Ascending aorta (tissue), 2 donors: Measurements from ENCODE around the gene TACR2. TPM values are rescaled to one million over a fixed set of nuclear protein-coding genes. Genes with fewer than 3 reads are reported as not detected.

Source experiments
- DNase-seq, 2 donors: peaks; one replicate each; pipeline ENCODE4 v3.0.0-alpha.2; 2019; ENCODE audit warnings: low spot score in 2 of 2
- H3K27ac ChIP-seq, 2 donors: fragments of 200-600 bp; sonication (generic); one replicate each; pipeline ENCODE4 v1.5.1; 2016 to 2017; ENCODE audit warnings: mild to moderate bottlenecking in 1 of 2
- H3K27me3 ChIP-seq: fragments of 200-600 bp; sonication (generic); one replicate; pipeline ENCODE4 v1.5.1; 2017
- H3K36me3 ChIP-seq, 2 donors: fragments of 200-600 bp; sonication (generic); one replicate each; pipeline ENCODE4 v1.5.1; 2016
- H3K4me1 ChIP-seq, 2 donors: fragments of 200-600 bp; sonication (generic); one replicate each; pipeline ENCODE4 v1.5.1; 2016 to 2017; ENCODE audit warnings: mild to moderate bottlenecking in 1 of 2
- H3K4me3 ChIP-seq, 2 donors: fragments of 200-600 bp; sonication (generic); one replicate each; pipeline ENCODE4 v1.5.1; 2016 to 2017; ENCODE audit warnings: mild to moderate bottlenecking in 1 of 2
- H3K9me3 ChIP-seq, 2 donors: fragments of 200-600 bp; sonication (generic); one replicate each; pipeline ENCODE4 v1.5.1; 2016
- intact Hi-C: fragments of 100-400 bp; cut with DNase I; formaldehyde crosslinking; loops from one replicate; pipeline ENCODE4 v1.15.1; 2023
- total RNA-seq: library from RNA; depleted of rRNA; stranded (reverse); fragments of >200 nt; gene quantifications from one replicate; pipeline ENCODE4 v1.1.0, GENCODE V29; 2016
- TF ChIP-seq, protein P1 (sequence below), 3 experiments: fragments of 200-600 bp in 2 of 3; fragments of 450-650 bp in 1 of 3; sonication (generic) in 2 of 3; IDR thresholded peaks; one replicate each; pipeline ENCODE4 v1.5.1; 2016 to 2019; ENCODE audit warnings: antibody characterized with exemption in 3 of 3, mild to moderate bottlenecking in 1 of 3, moderate library complexity in 1 of 3

The TACR2 gene
- total RNA-seq, 1 donor from 2014 or later = not detected

DNA sequence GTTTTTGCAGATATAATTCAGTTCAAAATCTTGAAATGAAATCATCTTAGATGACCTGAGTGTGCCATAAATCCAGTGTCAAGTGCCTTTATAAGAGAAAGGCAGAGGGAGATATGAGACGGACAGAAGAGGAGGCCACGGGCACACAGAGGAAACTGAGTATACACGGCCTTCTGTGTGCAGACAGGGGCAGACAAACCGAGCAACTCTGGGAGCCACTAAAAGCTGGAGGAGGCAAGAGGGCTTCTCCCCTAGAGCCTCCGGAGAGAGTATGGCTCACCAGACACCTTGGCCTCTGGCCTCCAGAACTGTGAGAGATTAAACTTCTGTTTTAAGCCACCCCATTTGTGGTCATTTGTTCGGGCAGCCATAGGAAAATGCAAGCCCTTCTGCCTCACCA lies 47.2 kb upstream of the TACR2 start:
- no peaks in the 10 kb centered on the region for H3K4me1 ChIP-seq
- intact Hi-C loops = no loop called here
- no peak for DNase-seq
- H3K27me3 ChIP-seq = no peaks in the 10 kb centered on the region
- H3K36me3 ChIP-seq = no peaks in the 10 kb centered on the region
- no peak overlapping the region for H3K4me3 ChIP-seq
- H3K27ac ChIP-seq = peak overlapping the region in 1 of 2 donors; percentile 29
- TF ChIP-seq, protein P1, sequence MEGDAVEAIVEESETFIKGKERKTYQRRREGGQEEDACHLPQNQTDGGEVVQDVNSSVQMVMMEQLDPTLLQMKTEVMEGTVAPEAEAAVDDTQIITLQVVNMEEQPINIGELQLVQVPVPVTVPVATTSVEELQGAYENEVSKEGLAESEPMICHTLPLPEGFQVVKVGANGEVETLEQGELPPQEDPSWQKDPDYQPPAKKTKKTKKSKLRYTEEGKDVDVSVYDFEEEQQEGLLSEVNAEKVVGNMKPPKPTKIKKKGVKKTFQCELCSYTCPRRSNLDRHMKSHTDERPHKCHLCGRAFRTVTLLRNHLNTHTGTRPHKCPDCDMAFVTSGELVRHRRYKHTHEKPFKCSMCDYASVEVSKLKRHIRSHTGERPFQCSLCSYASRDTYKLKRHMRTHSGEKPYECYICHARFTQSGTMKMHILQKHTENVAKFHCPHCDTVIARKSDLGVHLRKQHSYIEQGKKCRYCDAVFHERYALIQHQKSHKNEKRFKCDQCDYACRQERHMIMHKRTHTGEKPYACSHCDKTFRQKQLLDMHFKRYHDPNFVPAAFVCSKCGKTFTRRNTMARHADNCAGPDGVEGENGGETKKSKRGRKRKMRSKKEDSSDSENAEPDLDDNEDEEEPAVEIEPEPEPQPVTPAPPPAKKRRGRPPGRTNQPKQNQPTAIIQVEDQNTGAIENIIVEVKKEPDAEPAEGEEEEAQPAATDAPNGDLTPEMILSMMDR (IDR thresholded peaks at IDR 0.05) = no peak
- no peaks in the 10 kb centered on the region for H3K9me3 ChIP-seq

- Histone ChIP-seq H3K27me3 (no peaks in the 10 kb centered on the region), H3K27ac (no peak overlapping the region), H3K4me1 (no peaks in the 10 kb centered on the region)
Observed at GRCh38 chr10:69461243-69462025, 44.7 kb upstream of the TACR2 start.

GRCh38 chr10:69460576-69461242 lies 44.0 kb upstream of the TACR2 start:
- no peak overlapping the region for H3K4me3 ChIP-seq
- no peak overlapping the region for H3K27ac ChIP-seq
- TF ChIP-seq, protein P1 (IDR thresholded peaks at IDR 0.05) = no peak
- H3K9me3 ChIP-seq = no peaks in the 10 kb centered on the region
- no peaks in the 10 kb centered on the region for H3K27me3 ChIP-seq
- intact Hi-C loops = no loop called here
- H3K36me3 ChIP-seq = no peaks in the 10 kb centered on the region
- DNase-seq = no peak
- no peaks in the 10 kb centered on the region for H3K4me1 ChIP-seq

More at GRCh38 chr10:69461243-69462025, 44.7 kb upstream of the TACR2 start:
- H3K4me3 ChIP-seq = no peak overlapping the region
- H3K9me3 ChIP-seq = no peaks in the 10 kb centered on the region
- intact Hi-C loops = no loop called here
- TF ChIP-seq, protein P1 (IDR thresholded peaks at IDR 0.05) = no peak
- no peak for DNase-seq
- no peaks in the 10 kb centered on the region for H3K36me3 ChIP-seq

- H3K36me3 ChIP-seq = no peaks in the 10 kb centered on the region
- intact Hi-C loops = no loop called here
- TF ChIP-seq, protein P1 (IDR thresholded peaks at IDR 0.05) = no peak
- no peak overlapping the region for H3K4me3 ChIP-seq
- no peaks in the 10 kb centered on the region for H3K4me1 ChIP-seq
- no peaks in the 10 kb centered on the region for H3K9me3 ChIP-seq
- no peak for DNase-seq
- no peak overlapping the region for H3K27ac ChIP-seq
- no peaks in the 10 kb centered on the region for H3K27me3 ChIP-seq
Observed at GRCh38 chr10:69459893-69460575, 43.3 kb upstream of the TACR2 start.

- DNase-seq = no peak
- H3K4me1 ChIP-seq = no peaks in the 10 kb centered on the region
- H3K36me3 ChIP-seq = no peaks in the 10 kb centered on the region
- H3K27ac ChIP-seq = no peak overlapping the region
- TF ChIP-seq, protein P1 (IDR thresholded peaks at IDR 0.05) = no peak
- intact Hi-C loops = no loop called here
- H3K9me3 ChIP-seq = no peaks in the 10 kb centered on the region
- H3K27me3 ChIP-seq = no peaks in the 10 kb centered on the region
- no peak overlapping the region for H3K4me3 ChIP-seq
Observed at GRCh38 chr10:69459101-69459790, 42.5 kb upstream of the TACR2 start.
